Pancreas (tissue), 10 donors: ENCODE measurements around the gene PSMA4. TPM values are rescaled to one million over a fixed set of nuclear protein-coding genes. Genes with fewer than 3 reads are reported as not detected.
A peak's percentile ranks its signal among the peaks of the same experiment; 100 is the strongest.
"Not testable (repeated sequence)": the region's sequence is repeated elsewhere in the genome, so short reads cannot be mapped to it uniquely, and the experiment has no call there.

Source experiments
- ATAC-seq, 4 donors: fragments of 200-7000 bp; cut with Tn5 transposase; one replicate each; pipeline versions ENCODE4 v1.8.0 to v1.9.1; 2020; ENCODE audit warnings: mild to moderate bottlenecking in 4 of 4, moderate library complexity in 4 of 4
- DNase-seq, 6 donors: peaks; one replicate each; pipeline ENCODE4 v3.0.0-alpha.2; 2020
- FAIRE-seq: peaks from 2 replicates; lab custom pipeline; 2012; peaks lifted over from hg19 to GRCh38; lab: Jason Lieb, UNC
- H3K27ac ChIP-seq, 4 donors: fragments of 200-600 bp; sonication (generic); 1 replicate in 3 of 4; 2 replicates in 1 of 4; pipeline versions ENCODE4 v1.5.0 to v1.8.0; 2020
- H3K27me3 ChIP-seq, 4 donors: fragments of 200-600 bp; one replicate each; pipeline ENCODE4 v1.8.0; 2021
- H3K36me3 ChIP-seq, 3 donors: fragments of 200-600 bp; sonication (generic) in 1 of 3; one replicate each; pipeline versions ENCODE4 v1.5.0 to v1.8.0; 2020 to 2021
- H3K4me1 ChIP-seq, 3 donors: fragments of 200-600 bp; one replicate each; pipeline ENCODE4 v1.8.0; 2021
- H3K4me3 ChIP-seq, 4 donors: fragments of 200-600 bp; sonication (generic) in 2 of 4; one replicate each; pipeline versions ENCODE4 v1.5.0 to v1.8.0; 2020 to 2021
- H3K9me3 ChIP-seq, 4 donors: fragments of 200-600 bp; one replicate each; pipeline ENCODE4 v1.8.0; 2021
- WGBS, 2 donors: extraction: QIAGEN DNeasy Blood & Tissue Kit; methylation state at CpG; one replicate each; pipeline ENCODE4 v1.1.7; 2013; 5-methylcytosine and 5-hydroxymethylcytosine counted together
- intact Hi-C, 3 donors: fragments of 100-400 bp; cut with DNase I; formaldehyde crosslinking; loops; one replicate each; pipeline versions ENCODE4 v1.11.1 to v1.14.2; 2022
- polyA plus RNA-seq, 2 donors: library from polyadenylated mRNA; stranded (reverse); fragments of 200-250 nt; gene quantifications; one replicate each; pipeline ENCODE4 v1.2.3, GENCODE V29; 2013
- total RNA-seq, 6 donors: library from RNA; stranded (reverse); fragmentation: NEBNext Ultra II Directional in 4 of 6; extraction: Animal tissue kit (Norgen Biotek cat#: 25700) in 4 of 6; gene quantifications; one replicate each; pipeline versions ENCODE4 v1.2.1 to v1.2.4, GENCODE V29; 2021 to 2023
- TF ChIP-seq, protein P1 (sequence below), 4 donors: fragments of 200-600 bp; sonication (generic) in 3 of 4; IDR thresholded peaks; one replicate each; pipeline versions ENCODE4 v1.5.0 to v1.8.0; 2021; ENCODE audit warnings: antibody characterized with exemption in 4 of 4
- donor health status: healthy with polysubstance abuse.
- donor health status: DM: no; HTN: no; CAD: no; lungs with moderate emphysema.
- donor health status: DM: no; HTN: no; CAD: no.
- donor health status: control.
- donor health status: control.
- donor health status: Bipolar disorder and iron deficiency.
- donor health status: DM: yes; HTN: yes; CAD: no.
- donor health status: DM: no; HTN: no; CAD: no.
- donor health status: DM: no; HTN: no; CAD: no.
- donor health status: DM: yes; HTN: yes; CAD: no.

Gene PSMA4
- total and polyA plus RNA-seq, 8 donors: 24.6 to 84.1 (median 50.8) TPM

- no peak for FAIRE-seq
These were observed 1.9 kb upstream of the PSMA4 start for GRCh38 chr15:78538358-78538757.

GRCh38 chr15:78539464-78540140, 642 bp upstream of the PSMA4 start:
- H3K27me3 ChIP-seq, ATAC-seq, H3K36me3 ChIP-seq, intact Hi-C loops, H3K9me3 ChIP-seq, FAIRE-seq: not testable (repeated sequence)
- Histone ChIP-seq H3K27ac (peak overlapping the region; percentile 62 to 91 (median 90)), H3K4me1 (peaks cover 0 to 12% (median 11%) of the 10 kb centered on the region in 3 donors), H3K4me3 (peak overlapping the region; percentile 60 to 81 (median 70))
- DNase-seq: peak in 1 of 6 donors; percentile 17
- WGBS, 2 donors: 68 to 72% methylated on average over 18 of the region's 18 CpGs

More at GRCh38 chr15:78538358-78538757, 1.9 kb upstream of the PSMA4 start:
- ATAC-seq (no peak), DNase-seq (no peak)
- H3K36me3 ChIP-seq: no peaks in the 10 kb centered on the region
- H3K27me3 ChIP-seq: no peaks in the 10 kb centered on the region
- H3K4me1 ChIP-seq: peaks cover 0 to 8% (median 8%) of the 10 kb centered on the region in 3 donors
- no peak overlapping the region for H3K4me3 ChIP-seq
- WGBS, 2 donors: 79% methylated on average over 1 of the region's 1 CpG
- H3K9me3 ChIP-seq: no peaks in the 10 kb centered on the region
- TF ChIP-seq, protein P1, sequence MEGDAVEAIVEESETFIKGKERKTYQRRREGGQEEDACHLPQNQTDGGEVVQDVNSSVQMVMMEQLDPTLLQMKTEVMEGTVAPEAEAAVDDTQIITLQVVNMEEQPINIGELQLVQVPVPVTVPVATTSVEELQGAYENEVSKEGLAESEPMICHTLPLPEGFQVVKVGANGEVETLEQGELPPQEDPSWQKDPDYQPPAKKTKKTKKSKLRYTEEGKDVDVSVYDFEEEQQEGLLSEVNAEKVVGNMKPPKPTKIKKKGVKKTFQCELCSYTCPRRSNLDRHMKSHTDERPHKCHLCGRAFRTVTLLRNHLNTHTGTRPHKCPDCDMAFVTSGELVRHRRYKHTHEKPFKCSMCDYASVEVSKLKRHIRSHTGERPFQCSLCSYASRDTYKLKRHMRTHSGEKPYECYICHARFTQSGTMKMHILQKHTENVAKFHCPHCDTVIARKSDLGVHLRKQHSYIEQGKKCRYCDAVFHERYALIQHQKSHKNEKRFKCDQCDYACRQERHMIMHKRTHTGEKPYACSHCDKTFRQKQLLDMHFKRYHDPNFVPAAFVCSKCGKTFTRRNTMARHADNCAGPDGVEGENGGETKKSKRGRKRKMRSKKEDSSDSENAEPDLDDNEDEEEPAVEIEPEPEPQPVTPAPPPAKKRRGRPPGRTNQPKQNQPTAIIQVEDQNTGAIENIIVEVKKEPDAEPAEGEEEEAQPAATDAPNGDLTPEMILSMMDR (IDR thresholded peaks at IDR 0.05): no peak
- no peak overlapping the region for H3K27ac ChIP-seq
- intact Hi-C loops: no loop called here

GRCh38 chr15:78540871-78541743, 863 bp downstream of the PSMA4 start:
- H3K27ac ChIP-seq: peak overlapping the region; percentile 62 to 91 (median 90)
- intact Hi-C loops: no loop called here
- TF ChIP-seq, protein P1 (IDR thresholded peaks at IDR 0.05): no peak

DNA sequence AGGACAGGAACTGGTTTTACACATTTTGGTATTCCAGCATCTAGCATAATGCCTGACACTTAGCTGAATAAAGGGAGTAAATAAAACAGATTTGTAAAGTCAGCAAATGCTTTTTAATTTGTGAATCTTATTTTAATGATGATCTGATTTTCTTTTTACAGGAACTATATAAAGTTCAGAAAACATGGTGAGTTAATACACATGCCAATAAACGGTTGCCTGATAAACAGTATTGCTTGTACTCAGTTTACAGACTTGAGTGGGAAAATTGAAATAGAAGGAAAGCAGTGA, 1.4 kb downstream of the PSMA4 start:
- Histone ChIP-seq H3K36me3 (peaks cover 0 to 19% (median 0%) of the 10 kb centered on the region in 3 donors), H3K9me3 (no peaks in the 10 kb centered on the region), H3K27ac (peak overlapping the region in 1 of 4 donors; percentile 91), H3K4me1 (peaks cover 10 to 14% (median 12%) of the 10 kb centered on the region in 3 donors), H3K27me3 (no peaks in the 10 kb centered on the region), H3K4me3 (peak overlapping the region in 2 of 4 donors; percentile 60 to 81)
- ATAC-seq (no peak), DNase-seq (no peak), FAIRE-seq (no peak)
- intact Hi-C loops: no loop called here
- 6 to 14% methylated on average over 1 of the region's 1 CpG for WGBS, 2 donors
- TF ChIP-seq, protein P1 (IDR thresholded peaks at IDR 0.05): no peak

More at GRCh38 chr15:78540871-78541743, 863 bp downstream of the PSMA4 start:
- Histone ChIP-seq H3K4me3 (peak overlapping the region; percentile 60 to 81 (median 70)), H3K9me3 (no peaks in the 10 kb centered on the region), H3K36me3 (peaks cover 0 to 13% (median 0%) of the 10 kb centered on the region in 3 donors), H3K27me3 (no peaks in the 10 kb centered on the region), H3K4me1 (peaks cover 10 to 14% (median 12%) of the 10 kb centered on the region in 3 donors)
- ATAC-seq: peak in 3 of 4 donors; percentile 1 to 5 (median 1)
- DNase-seq: peak in 1 of 6 donors; percentile 13
- WGBS, 2 donors: 2% methylated on average over 17 of the region's 17 CpGs
- FAIRE-seq: no peak

GRCh38 chr15:78542647-78543046, 2.4 kb downstream of the PSMA4 start:
- TF ChIP-seq, protein P1 (IDR thresholded peaks at IDR 0.05): no peak
- WGBS, 2 donors: 79 to 81% methylated on average over 3 of the region's 3 CpGs

More at GRCh38 chr15:78542647-78543046, 2.4 kb downstream of the PSMA4 start:
- Histone ChIP-seq H3K9me3 (no peaks in the 10 kb centered on the region), H3K27ac (no peak overlapping the region), H3K27me3 (no peaks in the 10 kb centered on the region), H3K4me1 (peaks cover 10 to 14% (median 12%) of the 10 kb centered on the region in 3 donors), H3K36me3 (peaks cover 0 to 26% (median 0%) of the 10 kb centered on the region in 3 donors), H3K4me3 (no peak overlapping the region)
- no peak for FAIRE-seq
- no peak for DNase-seq
- intact Hi-C loops: no loop called here
- no peak for ATAC-seq
